ENCODE measurements around the gene PABPN1L. TPM values are rescaled to one million over a fixed set of nuclear protein-coding genes. Genes with fewer than 3 reads are reported as not detected.

Gene PABPN1L
- total and polyA plus RNA-seq, 2 of the 8 experiments (the other 6 are each of a cell fraction or from before 2014, with no cell fraction given): not detected

GRCh38 chr16:88911946-88912310 is 45.5 kb upstream of the PABPN1L start (continued):
- TF ChIP-seq HDAC6 (IDR thresholded peaks at IDR 0.05; ENCODE audit: low read depth, low read length) (no peak), JUN (IDR thresholded peaks at IDR 0.05; ENCODE audit: low read depth, low read length) (no peak)

Data from H1 (cell line).